T-helper 9 cell (primary cell): ENCODE data around the gene TAF11L13.

Experiments
- DNase-seq: peaks from one replicate; pipeline ENCODE4 v3.0.0-alpha.2; 2020

Gene TAF11L13

GRCh38 chr5:17680737-17681136, 48.8 kb downstream of the TAF11L13 start:
- DNase-seq = no peak
